HepG2 (cell line): ENCODE results near the gene AUH. TPM values are rescaled to one million over a fixed set of nuclear protein-coding genes. Genes with fewer than 3 reads are reported as not detected.

Experiments
- ATF4 ChIP-seq, 2 experiments: fragments of 450-650 bp in 1 of 2; sonication (generic) in 1 of 2; formaldehyde crosslinking; IDR thresholded peaks; 2 replicates each; pipeline versions ENCODE4 v1.5.0 to v1.8.0; 2020 to 2022; ENCODE audit warnings: mild to moderate bottlenecking in 1 of 2, missing genetic modification reagents in 1 of 2
- ATRX ChIP-seq: sonication (generic); formaldehyde crosslinking; IDR thresholded peaks from 2 replicates; pipeline ENCODE4 v1.4.0; 2020; ENCODE audit warnings: missing genetic modification reagents, borderline replicate concordance
- CAMTA2 ChIP-seq: sonication (generic); formaldehyde crosslinking; IDR thresholded peaks from 2 replicates; pipeline ENCODE4 v1.4.0; 2020; ENCODE audit warnings: mild to moderate bottlenecking, missing genetic modification reagents, borderline replicate concordance
- GPBP1L1 ChIP-seq: sonication (generic); formaldehyde crosslinking; IDR thresholded peaks from 2 replicates; pipeline ENCODE4 v1.5.0; 2020; ENCODE audit warnings: mild to moderate bottlenecking, missing genetic modification reagents
- HNF4G ChIP-seq, 2 experiments: sonication (generic) in 1 of 2; formaldehyde crosslinking in 1 of 2; IDR thresholded peaks; 2 replicates each; pipeline versions ENCODE4 v1.4.0 to v1.6.1; 2011 to 2020; ENCODE audit warnings: borderline replicate concordance in 2 of 2, low read depth in 2 of 2, mild to moderate bottlenecking in 2 of 2, low read length in 1 of 2, missing genetic modification reagents in 1 of 2, moderate library complexity in 1 of 2
- NFIB ChIP-seq: sonication (generic); formaldehyde crosslinking; IDR thresholded peaks from 2 replicates; pipeline ENCODE4 v1.9.0; 2021; ENCODE audit warnings: missing genetic modification reagents, mild to moderate bottlenecking, borderline replicate concordance
- RARG ChIP-seq: sonication (generic); formaldehyde crosslinking; IDR thresholded peaks from 2 replicates; pipeline ENCODE4 v1.4.0; 2020; ENCODE audit warnings: low read depth, mild to moderate bottlenecking, missing genetic modification reagents
- REXO4 ChIP-seq: sonication (generic); formaldehyde crosslinking; IDR thresholded peaks from 2 replicates; pipeline ENCODE4 v1.8.0; 2022; ENCODE audit warnings: missing genetic modification reagents, mild to moderate bottlenecking, borderline replicate concordance
- SP2 ChIP-seq: sonication (generic); formaldehyde crosslinking; IDR thresholded peaks from 2 replicates; pipeline ENCODE4 v1.5.1; 2020; ENCODE audit warnings: mild to moderate bottlenecking, missing genetic modification reagents
- SRY ChIP-seq: sonication (generic); formaldehyde crosslinking; IDR thresholded peaks from 2 replicates; pipeline ENCODE4 v1.8.0; 2022; ENCODE audit warnings: mild to moderate bottlenecking, missing genetic modification reagents
- ZBTB4 ChIP-seq: sonication (generic); formaldehyde crosslinking; IDR thresholded peaks from 2 replicates; pipeline ENCODE4 v1.4.0; 2020; ENCODE audit warnings: missing genetic modification reagents, mild to moderate bottlenecking, borderline replicate concordance
- ZMYM2 ChIP-seq: sonication (generic); formaldehyde crosslinking; IDR thresholded peaks from 2 replicates; pipeline ENCODE4 v1.8.0; 2022; ENCODE audit warnings: mild to moderate bottlenecking, missing genetic modification reagents
- ZNF230 ChIP-seq: sonication (generic); formaldehyde crosslinking; IDR thresholded peaks from 2 replicates; pipeline ENCODE4 v1.4.0; 2020; ENCODE audit warnings: mild to moderate bottlenecking, missing genetic modification reagents
- ZNF563 ChIP-seq: sonication (generic); formaldehyde crosslinking; IDR thresholded peaks from 2 replicates; pipeline ENCODE4 v1.8.0; 2022; ENCODE audit warnings: mild to moderate bottlenecking, moderate library complexity, missing genetic modification reagents
- ZNF572 ChIP-seq: sonication (generic); formaldehyde crosslinking; IDR thresholded peaks from 2 replicates; pipeline ENCODE4 v1.5.1; 2020; ENCODE audit warnings: mild to moderate bottlenecking, missing genetic modification reagents
- ZNF839 ChIP-seq: sonication (generic); formaldehyde crosslinking; IDR thresholded peaks from 2 replicates; pipeline ENCODE4 v1.4.0; 2020; ENCODE audit warnings: missing genetic modification reagents, mild to moderate bottlenecking, borderline replicate concordance
- ZNF841 ChIP-seq: sonication (generic); formaldehyde crosslinking; IDR thresholded peaks from 2 replicates; pipeline ENCODE4 v1.8.1; 2023; ENCODE audit warnings: missing genetic modification reagents, borderline replicate concordance
- ZSCAN29 ChIP-seq: sonication (generic); formaldehyde crosslinking; conservative IDR thresholded peaks from 2 replicates; pipeline ENCODE4 v1.4.0; 2020; ENCODE audit warnings: mild to moderate bottlenecking, missing genetic modification reagents
- polyA plus RNA-seq, 8 experiments: library from polyadenylated mRNA; depleted of rRNA in 3 of 8; stranded (reverse) in 7 of 8; unstranded in 1 of 8; fragments of >200 nt; fragmentation: Illumina TruSeq in 4 of 8; extraction: Trizol in 4 of 8; gene quantifications; 2 replicates each; pipeline versions ENCODE4 v1.2.1 to v1.2.3, GENCODE V29; 2011 to 2016; ENCODE audit warnings: low read depth in 4 of 8, missing spikeins in 1 of 8, mixed read lengths in 1 of 8; ENCODE audit not compliant: insufficient read depth in 1 of 8
- total RNA-seq, 5 experiments: library from RNA; depleted of rRNA; stranded (reverse); fragments of >200 nt; fragmentation: Illumina TruSeq; extraction: Trizol; gene quantifications; 2 replicates each; pipeline ENCODE4 v1.2.3, GENCODE V29; 2016; ENCODE audit warnings: low read depth in 1 of 5
- TF ChIP-seq, protein P1 (sequence below): sonication (generic); formaldehyde crosslinking; IDR thresholded peaks from 2 replicates; pipeline ENCODE4 v1.5.0; 2020; ENCODE audit warnings: missing genetic modification reagents
- TF ChIP-seq, protein P2 (sequence below): sonication (generic); formaldehyde crosslinking; IDR thresholded peaks from 2 replicates; pipeline ENCODE4 v1.4.0; 2020; ENCODE audit warnings: mild to moderate bottlenecking, missing genetic modification reagents
- TF ChIP-seq, protein P3 (sequence below): sonication (generic); formaldehyde crosslinking; IDR thresholded peaks from 2 replicates; pipeline ENCODE4 v1.4.0; 2020; ENCODE audit warnings: missing genetic modification reagents, mild to moderate bottlenecking, borderline replicate concordance

Gene AUH
- total and polyA plus RNA-seq, 2 of the 13 experiments (the other 11 are each of a cell fraction or from before 2014, with no cell fraction given) = 25.8 to 31.9 TPM

GRCh38 chr9:91207729-91208418 lies 153.8 kb downstream of the AUH start (continued):
- TF ChIP-seq CAMTA2 (no peak), ZSCAN29 (no peak), HNF4G (IDR thresholded peaks at IDR 0.05; ENCODE audit: borderline replicate concordance, low read depth, low read length) (no peak), HNF4G (CRISPR knock-in tag; IDR thresholded peaks at IDR 0.05; ENCODE audit: borderline replicate concordance, low read depth) (no peak), ZBTB4 (CRISPR knock-in tag) (no peak), ZMYM2 (no peak), ZNF563 (CRISPR knock-in tag) (no peak), ATF4 (CRISPR knock-in tag; IDR thresholded peaks at IDR 0.05) (peak in 1 of 2 experiments; percentile 76; a peak in 2 of 4 replicates), GPBP1L1 (no peak), ZNF841 (CRISPR knock-in tag) (no peak), ZNF839 (CRISPR knock-in tag) (no peak), REXO4 (CRISPR knock-in tag) (no peak), ATRX (no peak), ZNF230 (no peak), SRY (CRISPR knock-in tag) (no peak), ZNF572 (CRISPR knock-in tag) (no peak), NFIB (CRISPR knock-in tag) (no peak), SP2 (CRISPR knock-in tag) (no peak), RARG (CRISPR knock-in tag) (no peak)
- TF ChIP-seq, protein P1, sequence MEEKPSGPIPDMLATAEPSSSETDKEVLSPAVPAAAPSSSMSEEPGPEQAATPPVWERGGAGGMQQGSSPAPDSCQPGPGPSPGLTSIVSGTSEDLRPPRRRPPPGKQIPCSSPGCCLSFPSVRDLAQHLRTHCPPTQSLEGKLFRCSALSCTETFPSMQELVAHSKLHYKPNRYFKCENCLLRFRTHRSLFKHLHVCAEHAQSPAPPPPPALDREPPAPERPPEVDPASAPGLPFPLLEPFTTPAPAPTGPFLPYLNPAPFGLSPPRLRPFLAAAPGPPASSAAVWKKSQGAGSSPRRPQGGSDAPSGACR = no peak
- TF ChIP-seq, protein P2, sequence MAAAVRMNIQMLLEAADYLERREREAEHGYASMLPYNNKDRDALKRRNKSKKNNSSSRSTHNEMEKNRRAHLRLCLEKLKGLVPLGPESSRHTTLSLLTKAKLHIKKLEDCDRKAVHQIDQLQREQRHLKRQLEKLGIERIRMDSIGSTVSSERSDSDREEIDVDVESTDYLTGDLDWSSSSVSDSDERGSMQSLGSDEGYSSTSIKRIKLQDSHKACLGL (CRISPR knock-in tag) = no peak
- TF ChIP-seq, protein P3, sequence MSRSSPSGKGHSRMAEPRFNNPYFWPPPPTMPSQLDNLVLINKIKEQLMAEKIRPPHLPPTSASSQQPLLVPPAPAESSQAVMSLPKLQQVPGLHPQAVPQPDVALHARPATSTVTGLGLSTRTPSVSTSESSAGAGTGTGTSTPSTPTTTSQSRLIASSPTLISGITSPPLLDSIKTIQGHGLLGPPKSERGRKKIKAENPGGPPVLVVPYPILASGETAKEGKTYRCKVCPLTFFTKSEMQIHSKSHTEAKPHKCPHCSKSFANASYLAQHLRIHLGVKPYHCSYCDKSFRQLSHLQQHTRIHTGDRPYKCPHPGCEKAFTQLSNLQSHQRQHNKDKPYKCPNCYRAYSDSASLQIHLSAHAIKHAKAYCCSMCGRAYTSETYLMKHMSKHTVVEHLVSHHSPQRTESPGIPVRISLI (CRISPR knock-in tag) = no peak; the same call in 1 of the 2 replicates
